Measurements from ENCODE around the gene OR5C1. TPM values are rescaled to one million over a fixed set of nuclear protein-coding genes. Genes with fewer than 3 reads are reported as not detected.
"Not testable (repeated sequence)": the region's sequence is repeated elsewhere in the genome, so short reads cannot be mapped to it uniquely, and the experiment has no call there.

OR5C1 gene
- polyA plus RNA-seq, 1 experiment, result not detected

GRCh38 chr9:122822938-122823337 is 34.2 kb downstream of the OR5C1 start:
- Histone ChIP-seq H3K27me3 (ENCODE audit: control insufficient read depth, insufficient read depth, low read length) (no peaks in the 10 kb centered on the region), H3K4me3 (ENCODE audit: low read depth, low read length) (no peak overlapping the region), H3K9me3 (ENCODE audit: control insufficient read depth, insufficient read depth, low read length) (no peaks in the 10 kb centered on the region), H3K27ac (ENCODE audit: low read depth, low read length) (no peak overlapping the region)
- no peak for TF ChIP-seq CTCF (IDR thresholded peaks at IDR 0.05; ENCODE audit: low read depth, low read length)
- POLR2A ChIA-PET, result no interaction called here
- no peak for DNase-seq (ENCODE audit: low read depth, low spot score)
- CTCF ChIA-PET, result interaction anchor here (0.6 kb wide), 1 partner anchor 172 kb away, joined by 3 read pairs; no protein-coding TSS in a partner anchor

- Histone ChIP-seq H3K9me3 (ENCODE audit: control insufficient read depth, insufficient read depth, low read length) (no peaks in the 10 kb centered on the region), H3K4me3 (ENCODE audit: low read depth, low read length) (peak overlapping the region; percentile 99), H3K27ac (ENCODE audit: low read depth, low read length) (peak overlapping the region; percentile 99), H3K27me3 (ENCODE audit: control insufficient read depth, insufficient read depth, low read length) (no peaks in the 10 kb centered on the region)
- no peak for TF ChIP-seq CTCF (IDR thresholded peaks at IDR 0.05; ENCODE audit: low read depth, low read length)
- POLR2A ChIA-PET, result interaction anchor here (0.6 to 1.8 kb wide), 6 partner anchors 9 to 712 kb away, joined by 3 to 13 read pairs (median 4); partner anchors contain the start of gene RC3H2
- CTCF ChIA-PET, result interaction anchor here (1.0 to 1.5 kb wide), 2 partner anchors 163 to 329 kb away, joined by 3 read pairs; no protein-coding TSS in a partner anchor
- no peak for DNase-seq (ENCODE audit: low read depth, low spot score)
Observed at GRCh38 chr9:122827761-122828093, 39.0 kb downstream of the OR5C1 start.

GRCh38 chr9:122828965-122829284 is 40.2 kb downstream of the OR5C1 start:
- peak overlapping the region; percentile 99 for H3K4me3 ChIP-seq (ENCODE audit: low read depth, low read length)
- H3K9me3 ChIP-seq (ENCODE audit: control insufficient read depth, insufficient read depth, low read length); DNase-seq (ENCODE audit: low read depth, low spot score); CTCF ChIA-PET; H3K27me3 ChIP-seq (ENCODE audit: control insufficient read depth, insufficient read depth, low read length): not testable (repeated sequence)
- peak overlapping the region; percentile 99 for H3K27ac ChIP-seq (ENCODE audit: low read depth, low read length)
- POLR2A ChIA-PET, result interaction anchor here (0.8 to 1.8 kb wide), 3 partner anchors 10 to 521 kb away, joined by 3 to 13 read pairs (median 5); partner anchors contain the start of gene RABGAP1

GRCh38 chr9:122832194-122832593 is 43.5 kb downstream of the OR5C1 start:
- TF ChIP-seq CTCF (IDR thresholded peaks at IDR 0.05; ENCODE audit: low read depth, low read length), result no peak
- peaks cover 3% of the 10 kb centered on the region for H3K27me3 ChIP-seq (ENCODE audit: control insufficient read depth, insufficient read depth, low read length)
- DNase-seq (ENCODE audit: low read depth, low spot score), result no peak
- ChIA-PET CTCF (no interaction called here), POLR2A (no interaction called here)
- no peak overlapping the region for H3K4me3 ChIP-seq (ENCODE audit: low read depth, low read length)
- no peak overlapping the region for H3K27ac ChIP-seq (ENCODE audit: low read depth, low read length)
- no peaks in the 10 kb centered on the region for H3K9me3 ChIP-seq (ENCODE audit: control insufficient read depth, insufficient read depth, low read length)

GRCh38 chr9:122835313-122835731 is 46.6 kb downstream of the OR5C1 start:
- CTCF ChIA-PET, result interaction anchor here (1.0 to 1.3 kb wide), 2 partner anchors 13 to 155 kb away, joined by 3 to 4 read pairs; no protein-coding TSS in a partner anchor
- Histone ChIP-seq H3K9me3 (ENCODE audit: control insufficient read depth, insufficient read depth, low read length) (no peaks in the 10 kb centered on the region; the same call in 1 of the 2 replicates), H3K27ac (ENCODE audit: low read depth, low read length) (no peak overlapping the region), H3K4me3 (ENCODE audit: low read depth, low read length) (no peak overlapping the region), H3K27me3 (ENCODE audit: control insufficient read depth, insufficient read depth, low read length) (peaks cover 10% of the 10 kb centered on the region)
- peak; percentile 15; the same call in 1 of the 2 replicates for TF ChIP-seq CTCF (IDR thresholded peaks at IDR 0.05; ENCODE audit: low read depth, low read length)
- DNase-seq (ENCODE audit: low read depth, low spot score), result no peak
- POLR2A ChIA-PET, result interaction anchor here (1.3 kb wide), 1 partner anchor 70 kb away, joined by 4 read pairs; the partner anchor contains the start of gene RC3H2
